ENCODE data around the gene TMCC3.
A peak's percentile ranks its signal among the peaks of the same experiment; 100 is the strongest.

The TMCC3 gene

DNA sequence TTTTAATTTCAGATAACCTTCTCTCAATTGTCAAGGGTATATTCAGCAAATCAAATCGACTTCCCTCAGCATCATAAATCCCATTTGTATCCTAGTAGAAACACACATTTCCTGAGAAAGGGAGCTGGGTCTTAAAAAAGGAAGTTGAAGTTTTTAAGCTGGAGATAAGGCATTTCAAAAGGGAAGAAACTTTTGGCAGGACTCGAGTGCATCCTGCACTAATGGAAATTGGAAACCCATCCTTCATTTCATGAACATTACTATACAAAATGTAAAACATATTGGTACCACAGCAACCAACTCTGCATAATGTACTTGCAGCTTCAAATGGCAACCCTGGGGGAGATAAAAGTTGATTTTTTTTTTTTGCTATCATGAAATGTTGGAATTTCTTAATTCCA lies 23.7 kb upstream of the TMCC3 start:
- DNase-seq (ENCODE audit: low read depth, low spot score), result no peak

DNA sequence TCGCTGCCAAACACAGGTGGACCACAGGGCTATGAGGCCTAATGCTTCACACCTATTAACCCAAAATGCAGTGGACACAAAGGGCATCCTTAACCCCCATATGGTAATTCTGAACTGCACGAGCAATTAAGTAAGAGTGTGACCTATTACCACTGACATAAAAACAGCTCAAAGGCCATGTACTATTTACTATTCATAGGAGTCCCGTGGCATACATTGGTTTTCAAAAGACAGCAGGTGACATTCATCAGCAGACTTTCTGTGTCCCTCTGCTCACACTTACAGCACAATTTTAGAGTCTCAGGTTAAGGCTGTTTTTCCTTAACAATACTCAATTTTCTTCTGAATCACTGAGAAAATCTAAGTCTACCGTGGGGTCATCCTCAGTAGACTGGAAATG lies 23.1 kb upstream of the TMCC3 start:
- DNase-seq (ENCODE audit: low read depth, low spot score), result no peak

DNA sequence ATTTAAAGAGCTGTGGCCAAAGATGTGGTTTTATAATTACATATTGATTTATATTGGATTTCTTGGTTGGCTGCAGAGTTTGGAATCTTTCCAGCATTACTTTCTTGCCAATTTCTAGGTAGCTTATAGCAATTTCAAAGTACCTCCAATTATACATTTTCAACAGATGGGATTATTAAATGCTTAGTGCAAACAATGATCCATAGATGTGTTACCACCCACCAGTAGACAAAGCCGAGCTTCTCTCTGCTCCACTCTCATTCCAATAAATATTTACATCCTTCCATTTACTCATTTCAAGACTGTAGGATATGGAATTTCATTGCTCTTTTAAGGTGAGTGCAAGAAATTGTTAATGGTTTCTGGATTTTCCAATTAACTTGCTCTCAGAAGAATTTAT lies 21.6 kb upstream of the TMCC3 start:
- no peak for DNase-seq (ENCODE audit: low read depth, low spot score)

DNA sequence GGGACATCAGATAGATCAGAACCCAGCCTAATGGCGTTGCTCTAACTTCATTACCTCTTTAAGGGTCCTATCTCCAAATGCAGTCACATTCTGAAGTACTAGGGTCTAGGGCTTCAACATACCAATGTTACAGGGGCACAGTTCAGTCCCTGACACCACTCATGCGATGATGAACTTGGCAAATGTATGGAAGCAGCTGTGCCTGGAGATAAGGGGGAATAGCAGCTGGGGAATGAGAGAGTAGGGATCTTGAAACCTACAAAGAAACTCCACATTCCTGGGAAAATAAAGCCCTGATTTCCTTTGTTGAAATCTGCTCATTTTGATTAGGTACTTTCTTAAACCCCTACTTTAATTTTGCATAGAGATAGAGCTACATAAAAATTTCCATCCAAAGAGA lies 20.5 kb upstream of the TMCC3 start:
- DNase-seq (ENCODE audit: low read depth, low spot score), result no peak

DNA sequence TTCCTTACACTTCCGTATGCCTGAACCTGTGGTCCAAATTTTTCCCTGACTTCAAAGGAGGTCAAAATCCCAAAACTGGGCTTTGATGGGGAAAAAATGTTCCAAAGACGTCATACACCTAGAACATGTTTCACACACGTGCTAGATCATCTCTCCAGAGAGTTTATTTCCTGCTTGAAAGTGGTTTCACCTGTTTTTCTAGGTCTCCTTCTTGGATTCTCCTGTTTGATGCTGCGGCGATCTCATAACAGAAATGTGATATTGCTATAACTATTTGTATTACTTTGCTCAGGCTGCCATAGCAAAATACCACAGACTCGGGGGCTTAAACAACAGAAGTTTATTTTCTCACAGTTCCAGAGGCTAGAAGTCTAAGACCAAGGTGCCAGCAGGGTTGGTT lies 19.7 kb upstream of the TMCC3 start:
- DNase-seq (ENCODE audit: low read depth, low spot score), result no peak

DNA sequence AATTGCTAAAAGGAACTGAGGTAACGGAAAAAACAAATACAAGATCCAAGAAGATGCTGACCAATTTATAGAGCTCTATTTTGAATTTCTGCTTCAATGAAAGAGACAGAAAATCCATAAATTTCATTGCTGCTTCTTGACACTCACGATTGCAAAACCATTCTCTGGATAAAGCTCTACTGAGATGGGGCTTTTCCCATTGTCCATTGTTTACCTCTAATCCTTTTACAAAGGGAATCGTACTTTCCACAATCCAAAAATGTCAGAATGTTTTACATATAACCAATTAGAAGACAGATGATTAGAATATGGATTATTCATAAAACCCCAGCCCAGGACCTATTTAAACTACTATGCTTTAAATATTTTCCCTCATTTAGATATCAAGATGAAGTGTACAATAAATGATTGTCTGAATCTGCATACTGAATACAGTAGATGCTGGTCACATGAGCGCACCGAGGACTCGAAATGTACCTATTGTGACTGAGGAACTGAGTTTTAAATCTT lies 16.7 kb upstream of the TMCC3 start:
- DNase-seq (ENCODE audit: low read depth, low spot score), result no peak

DNA sequence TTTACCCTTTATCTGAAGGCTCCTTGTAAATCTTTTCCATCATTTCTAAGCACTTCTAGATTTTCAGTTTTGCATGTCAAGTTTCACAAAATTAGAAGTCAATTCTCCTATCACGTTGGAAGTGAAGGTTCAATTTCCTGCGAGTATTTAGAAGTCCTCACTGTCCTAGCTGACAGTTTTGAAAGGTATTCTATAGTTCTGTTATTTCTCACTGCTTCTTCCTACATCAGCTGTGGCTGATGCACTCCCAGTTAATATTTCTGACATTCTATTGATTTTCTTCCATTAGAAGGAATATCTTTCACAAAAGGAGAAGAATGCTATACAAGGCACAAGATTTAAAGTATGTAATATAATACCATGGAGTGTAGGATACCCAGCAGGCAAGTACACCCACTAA lies 15.8 kb upstream of the TMCC3 start:
- no peak for DNase-seq (ENCODE audit: low read depth, low spot score)

DNA sequence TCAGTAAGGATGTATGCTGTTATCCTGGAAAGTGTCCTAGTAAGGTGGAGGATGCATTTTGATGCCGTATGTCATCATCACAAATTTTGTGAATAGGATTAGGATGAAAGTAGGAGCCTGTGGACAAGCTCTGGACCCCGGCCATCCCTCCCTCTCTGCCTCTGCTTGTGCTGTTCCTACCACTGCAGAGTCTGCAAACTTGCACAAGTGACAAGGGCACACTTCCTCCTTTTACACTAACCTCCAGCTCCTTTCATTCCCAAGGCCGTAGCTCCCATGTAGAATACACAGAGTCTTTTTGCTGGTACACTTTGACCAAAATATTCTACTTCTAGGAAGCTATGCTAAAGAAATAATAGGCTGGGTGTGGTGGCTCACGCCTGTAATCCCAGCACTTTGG lies 13.3 kb upstream of the TMCC3 start:
- DNase-seq (ENCODE audit: low read depth, low spot score), result no peak

DNA sequence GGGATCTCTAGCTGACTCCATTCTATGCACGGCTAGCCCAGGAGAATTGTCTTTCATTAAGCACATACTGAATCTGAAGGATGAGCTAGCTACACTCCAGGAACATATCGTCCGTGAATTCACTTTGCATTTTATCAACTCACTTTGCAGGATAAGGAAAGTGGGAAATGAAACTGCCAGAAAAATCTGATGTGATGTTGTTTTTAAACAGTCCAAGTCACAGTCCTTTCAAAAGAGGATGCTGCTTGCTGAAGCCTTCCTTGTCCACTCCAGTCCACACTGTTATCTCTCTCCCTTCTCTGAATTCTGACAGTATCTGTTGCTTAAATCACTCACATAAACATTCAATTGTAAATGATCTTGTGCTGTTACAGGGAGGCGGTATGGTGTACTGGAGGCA lies 12.7 kb upstream of the TMCC3 start:
- DNase-seq (ENCODE audit: low read depth, low spot score), result no peak

DNA sequence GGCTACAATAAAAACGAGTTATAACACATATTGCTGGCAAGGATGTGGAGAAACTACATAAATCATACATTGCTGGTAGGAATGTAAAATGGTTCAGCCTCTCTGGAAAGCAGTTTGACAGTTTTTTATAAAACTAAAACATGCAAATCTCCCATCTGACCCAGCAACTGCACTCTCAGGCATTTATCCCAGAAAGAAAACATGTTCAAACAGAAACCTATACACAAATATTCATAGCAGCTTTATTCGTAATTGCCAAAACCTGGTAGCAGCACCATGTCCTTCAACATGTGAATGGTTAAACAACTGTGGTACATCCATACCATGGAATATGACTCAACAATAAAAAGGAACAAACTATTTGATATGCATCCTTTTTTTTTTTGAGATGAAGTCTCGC lies 10.1 kb upstream of the TMCC3 start:
- no peak for DNase-seq (ENCODE audit: low read depth, low spot score)

DNA sequence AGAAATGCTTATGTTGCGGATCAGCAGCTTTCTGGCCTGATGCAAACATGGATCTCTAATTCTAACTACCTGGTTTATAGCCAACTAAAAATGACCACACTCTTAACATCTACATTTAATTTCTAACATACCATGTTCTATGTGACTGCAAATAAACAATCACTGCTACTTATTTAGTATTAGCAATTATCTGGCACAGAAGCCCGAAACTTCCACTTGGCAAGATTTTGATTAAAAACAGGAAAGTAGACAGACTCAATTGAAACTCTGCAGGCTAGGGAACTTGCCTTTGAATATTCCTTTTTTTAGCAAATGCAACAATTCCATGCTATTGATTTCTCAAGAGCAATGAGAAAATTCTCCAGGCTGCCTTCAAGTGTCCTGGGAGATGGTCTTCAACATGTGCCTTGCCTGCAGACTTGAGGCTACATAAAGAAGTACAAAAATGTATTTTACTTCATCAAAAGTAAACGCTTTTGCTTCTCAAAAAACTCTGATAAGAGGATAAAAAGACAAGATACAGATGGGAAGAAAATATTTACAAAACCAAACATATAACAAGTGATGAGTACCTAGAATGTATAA lies 9.1 kb upstream of the TMCC3 start:
- no peak for DNase-seq (ENCODE audit: low read depth, low spot score)

DNA sequence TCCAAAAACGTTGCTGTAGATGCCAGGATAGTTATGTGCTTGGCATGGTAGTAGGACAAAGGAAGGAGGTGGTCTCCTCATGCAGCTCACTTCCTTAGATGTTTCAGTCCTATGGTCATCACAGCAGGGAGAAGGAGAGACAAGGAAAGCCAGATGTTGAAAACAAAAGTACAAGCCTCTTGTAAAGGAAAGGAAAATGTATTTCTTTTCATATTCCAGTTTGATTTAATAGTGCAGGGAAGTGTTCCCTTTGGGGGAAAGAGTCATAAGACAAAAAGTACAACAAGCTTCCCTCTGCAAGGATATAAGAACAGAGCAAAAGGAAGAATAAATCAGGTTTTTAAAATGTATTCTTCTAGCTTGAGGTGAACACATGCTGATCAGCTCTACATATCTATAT lies 8.6 kb upstream of the TMCC3 start:
- no peak for DNase-seq (ENCODE audit: low read depth, low spot score)

DNA sequence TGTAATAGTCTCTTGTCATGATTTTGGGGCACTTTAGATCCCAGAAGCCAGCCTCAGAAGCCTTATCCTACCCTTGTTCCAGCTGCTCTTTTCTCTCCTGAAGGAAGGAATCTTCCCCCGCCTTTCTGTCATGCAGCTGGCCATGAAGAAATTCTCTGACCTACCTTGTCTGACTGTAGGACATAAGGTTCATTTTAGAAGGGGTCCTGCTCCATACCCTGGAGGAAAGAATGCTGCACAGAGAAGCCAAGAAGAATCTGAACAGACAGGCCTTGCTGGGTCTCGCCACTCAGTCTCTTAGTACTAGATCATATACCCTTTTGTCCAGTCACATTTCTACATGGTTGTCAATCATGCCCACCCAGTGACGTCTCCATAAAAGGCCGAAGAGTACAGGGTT lies 6.2 kb upstream of the TMCC3 start:
- DNase-seq (ENCODE audit: low read depth, low spot score), result no peak

DNA sequence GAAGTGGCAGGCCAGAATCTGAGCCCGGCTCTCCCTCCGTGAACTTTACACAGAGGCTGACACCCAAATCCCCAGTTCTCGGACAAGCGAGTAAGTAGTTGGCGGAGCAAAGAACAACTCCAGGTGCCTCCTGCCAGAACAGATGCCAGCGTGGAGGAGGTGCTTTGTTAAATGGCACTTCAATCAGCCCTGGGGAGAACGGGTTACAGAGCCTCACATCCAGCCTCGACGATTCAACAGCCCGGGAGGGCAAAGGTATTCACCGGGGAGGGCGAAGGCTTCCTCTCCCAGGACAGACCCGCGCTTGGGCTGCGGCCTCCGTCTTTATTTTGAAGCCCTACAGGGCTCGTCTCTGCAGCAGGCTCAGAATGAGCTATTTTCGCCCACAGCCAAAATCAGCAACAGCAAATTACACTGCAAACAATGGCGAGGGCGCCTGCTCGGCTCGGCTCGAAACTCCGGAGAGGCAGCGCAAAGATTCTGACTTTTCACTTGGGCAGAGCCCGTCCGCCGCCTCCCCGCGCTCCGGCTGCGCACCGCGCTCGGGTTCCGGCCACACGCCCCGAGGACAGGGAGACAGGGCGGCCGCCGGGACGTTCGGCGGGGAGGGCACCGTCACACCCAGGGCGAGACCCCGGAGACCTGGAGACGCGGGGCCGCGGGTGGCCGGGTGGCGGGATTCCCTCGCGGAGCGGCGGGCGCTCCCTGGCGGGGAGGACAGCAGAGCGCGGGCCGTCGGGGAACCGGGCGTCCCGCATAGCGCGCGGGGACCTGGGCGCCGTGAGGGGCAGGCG lies 811 bp downstream of the TMCC3 start:
- DNase-seq (ENCODE audit: low read depth, low spot score), result peak; percentile 67

DNA sequence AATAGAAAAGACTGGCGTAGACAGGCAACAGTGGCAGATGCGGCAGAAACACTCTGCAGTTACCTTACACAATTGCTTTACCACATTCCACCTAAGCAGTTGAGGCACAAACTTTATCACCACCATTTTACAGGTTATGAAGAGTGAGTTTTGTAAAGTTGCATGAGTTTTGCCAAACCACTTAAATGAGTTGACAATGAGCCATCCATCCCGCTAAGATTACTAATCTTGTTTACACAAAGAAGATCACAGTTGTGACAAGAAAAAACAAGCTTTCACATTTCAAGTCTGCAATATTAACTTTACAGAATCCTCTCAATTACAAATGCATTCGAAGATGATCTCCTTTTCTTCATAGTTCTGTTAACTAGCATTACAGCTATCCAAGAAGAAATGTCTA lies 1.8 kb downstream of the TMCC3 start:
- no peak for DNase-seq (ENCODE audit: low read depth, low spot score)

DNA sequence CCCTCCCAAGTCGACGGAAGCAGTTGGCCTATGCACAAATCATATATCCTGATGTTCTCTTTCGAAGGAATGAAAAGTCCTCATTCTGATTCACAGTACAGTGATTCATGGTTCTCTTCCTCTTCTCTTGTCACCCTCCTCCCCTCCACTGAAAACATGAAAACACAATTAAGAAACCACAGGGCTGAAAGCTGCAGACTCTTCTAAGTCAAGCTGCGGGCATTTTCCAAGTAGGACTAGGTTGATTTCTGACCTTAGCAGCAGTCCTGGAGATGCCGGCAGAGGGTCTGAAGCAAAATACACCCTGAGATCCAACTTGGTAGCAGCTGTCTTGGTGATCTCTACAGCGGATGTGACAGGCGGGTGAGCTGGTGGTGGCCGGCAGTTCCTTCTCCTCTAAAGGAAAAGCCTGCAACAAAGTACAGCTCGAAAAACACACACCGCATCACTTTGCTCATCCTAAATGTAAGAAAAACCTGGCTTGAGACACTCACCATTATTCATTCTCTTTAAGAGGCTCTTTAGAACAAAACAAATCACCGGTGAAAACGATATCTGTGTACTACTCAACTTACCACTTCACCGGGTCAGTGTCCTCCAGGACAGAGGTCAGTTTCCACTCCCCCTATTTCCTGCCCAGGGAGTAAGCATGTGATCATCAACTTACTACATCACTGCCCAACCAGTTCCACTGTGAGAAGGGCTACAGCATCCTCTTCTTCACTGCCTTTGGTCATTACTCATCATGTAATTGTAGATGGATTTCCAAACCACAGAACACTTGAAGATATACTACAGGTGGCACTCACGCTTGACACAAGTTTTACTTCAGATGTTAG lies 6.0 kb downstream of the TMCC3 start:
- peak; percentile 46 for DNase-seq (ENCODE audit: low read depth, low spot score)

DNA sequence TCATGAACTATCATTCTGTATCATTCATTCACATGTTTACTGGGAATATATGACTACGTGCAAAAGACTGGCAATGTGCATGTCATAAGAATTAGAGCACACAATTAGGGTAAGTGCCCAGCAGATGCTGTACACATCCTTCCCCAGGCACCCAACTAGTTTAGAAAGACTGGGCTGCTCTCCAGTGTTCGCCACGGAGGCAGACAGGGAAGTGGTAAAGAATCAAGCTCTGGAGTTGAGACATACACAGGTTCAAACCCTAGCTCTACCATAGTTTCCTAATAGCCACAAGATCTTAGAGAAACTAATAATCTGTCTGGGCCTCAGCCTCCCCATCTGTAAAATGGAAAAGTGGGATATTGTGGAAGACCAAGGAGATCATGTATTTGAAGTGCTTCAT lies 6.8 kb downstream of the TMCC3 start:
- no peak for DNase-seq (ENCODE audit: low read depth, low spot score)

DNA sequence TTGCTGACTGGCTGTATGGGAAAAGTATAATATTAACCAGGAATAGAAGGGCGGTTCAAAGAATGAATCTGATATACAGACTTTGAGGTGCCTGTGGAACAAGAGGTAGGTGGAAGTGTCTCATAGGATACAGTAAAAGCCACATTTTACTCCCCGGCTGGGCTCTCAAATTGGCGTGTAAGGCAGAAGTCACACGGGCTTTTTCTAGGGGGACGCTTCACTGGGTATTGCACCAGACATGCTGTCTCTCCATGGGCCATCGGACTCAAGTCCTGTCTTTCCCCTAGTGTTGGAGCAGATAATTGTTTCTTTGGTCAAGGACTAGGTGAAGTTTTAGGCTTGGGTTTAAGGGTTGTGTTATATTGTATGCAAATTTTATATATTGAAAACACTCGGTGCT lies 9.1 kb downstream of the TMCC3 start:
- no peak for DNase-seq (ENCODE audit: low read depth, low spot score)

DNA sequence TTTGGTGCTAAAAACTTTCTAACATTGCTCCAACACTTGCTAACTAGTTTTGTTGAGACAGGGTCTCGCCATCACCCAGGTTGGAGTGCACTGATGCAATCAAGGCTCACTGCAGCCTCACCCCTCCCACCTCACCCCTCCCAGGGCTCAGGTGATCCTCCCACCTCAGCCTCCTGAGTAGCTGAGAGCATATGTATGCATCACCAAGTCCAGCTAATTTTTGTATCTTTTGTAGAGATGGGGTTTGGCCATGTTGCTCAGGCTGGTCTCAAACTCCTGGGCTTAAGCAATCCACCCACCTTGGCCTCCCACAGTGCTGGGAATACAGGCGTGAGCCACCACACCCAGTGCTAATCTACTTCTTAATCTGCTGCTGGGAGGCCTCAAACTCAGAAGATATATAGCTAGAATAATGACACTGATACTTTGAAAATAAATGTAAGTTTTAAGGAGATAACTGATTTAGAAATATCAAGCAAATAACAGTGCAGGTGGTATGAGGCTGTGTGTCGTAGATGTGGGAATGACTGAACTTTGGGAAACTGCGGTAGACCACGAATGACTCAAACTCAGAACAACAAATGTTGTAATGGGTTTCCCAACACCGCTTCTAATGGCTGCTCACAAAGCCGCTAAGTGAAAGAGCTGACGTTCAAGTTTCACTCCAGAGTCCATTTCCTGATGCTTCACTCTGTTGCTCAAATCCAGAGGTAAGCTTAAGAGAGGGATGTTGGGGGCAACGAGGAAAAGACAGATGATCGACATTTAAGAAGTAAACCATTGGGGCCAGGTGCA lies 10.0 kb downstream of the TMCC3 start:
- peak; percentile 85 for DNase-seq (ENCODE audit: low read depth, low spot score)

DNA sequence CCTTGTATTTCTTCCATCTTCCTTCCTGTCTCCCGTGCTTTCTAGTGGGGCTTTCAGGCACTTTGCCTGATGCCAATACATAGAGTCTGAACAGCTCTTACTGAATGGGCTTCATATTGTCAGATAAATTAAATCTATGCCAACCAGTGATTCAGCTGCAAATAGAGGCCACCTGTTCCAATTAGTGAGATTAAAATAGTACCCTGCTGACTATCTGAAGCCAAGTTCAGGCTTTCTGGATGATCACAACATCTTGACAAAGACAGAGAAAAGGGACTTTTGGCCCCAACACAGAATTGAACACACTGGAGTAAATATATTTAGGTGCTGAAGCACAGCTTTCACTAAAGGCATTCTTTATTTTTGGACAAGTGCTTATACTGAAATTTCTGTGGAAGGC lies 11.8 kb downstream of the TMCC3 start:
- no peak for DNase-seq (ENCODE audit: low read depth, low spot score)

DNA sequence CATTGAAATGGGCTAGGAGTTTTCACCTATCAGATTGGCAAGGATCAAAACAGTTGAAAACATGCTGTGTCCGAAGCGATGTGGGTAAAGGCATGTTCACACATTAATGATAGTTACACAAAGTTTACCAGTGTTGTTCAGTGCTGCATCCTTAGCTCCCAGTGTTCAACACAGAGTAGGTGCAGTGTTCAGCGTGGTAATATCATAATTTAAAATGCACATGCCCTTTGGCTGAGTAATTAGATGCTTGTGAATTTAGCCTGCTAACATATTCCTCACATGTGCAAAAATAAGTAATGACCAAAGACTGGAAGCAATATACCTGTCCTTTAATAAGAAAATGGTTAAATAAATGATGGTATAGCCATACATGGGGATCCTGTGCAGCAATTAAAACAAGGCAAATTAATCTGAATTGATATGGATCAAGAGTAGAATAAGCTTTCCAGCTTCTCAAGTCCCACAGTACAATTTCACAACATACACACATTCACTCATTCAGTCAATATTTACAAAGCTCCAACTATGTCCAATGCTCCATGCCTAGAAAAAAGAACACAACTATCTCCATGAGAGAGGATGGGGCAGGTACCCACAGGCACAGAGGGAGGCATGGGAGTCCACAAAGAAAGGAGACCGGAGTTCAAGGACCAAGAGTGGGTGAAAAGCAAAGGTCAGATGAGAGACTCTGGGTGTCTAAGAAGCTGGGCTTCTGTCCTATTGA lies 12.8 kb downstream of the TMCC3 start:
- no peak for DNase-seq (ENCODE audit: low read depth, low spot score)

Data from astrocyte of the hippocampus (primary cell).